Ovary (tissue), 10 donors: ENCODE data around the gene NUSAP1. TPM values are rescaled to one million over a fixed set of nuclear protein-coding genes. Genes with fewer than 3 reads are reported as not detected.
"Not testable (repeated sequence)": the region's sequence is repeated elsewhere in the genome, so short reads cannot be mapped to it uniquely, and the experiment has no call there.

ENCODE experiments used
- DNase-seq, 5 donors: peaks; one replicate each; pipeline ENCODE4 v3.0.0-alpha.2; 2019 to 2020
- H3K27ac ChIP-seq, 2 donors: fragments of 200-600 bp; one replicate each; pipeline versions ENCODE4 v1.5.1 to v1.8.0; 2019 to 2022
- H3K27me3 ChIP-seq: fragments of 200-600 bp; one replicate; pipeline ENCODE4 v1.8.0; 2022
- H3K36me3 ChIP-seq: fragments of 200-600 bp; sonication (generic); one replicate; pipeline ENCODE4 v1.5.1; 2019
- H3K4me1 ChIP-seq: one replicate; pipeline ENCODE4 v1.8.1; 2013; ENCODE audit warnings: mild to moderate bottlenecking, moderate library complexity; ENCODE audit not compliant: insufficient read depth
- H3K4me3 ChIP-seq: fragments of 200-600 bp; sonication (generic); one replicate; pipeline ENCODE4 v1.5.1; 2017
- H3K9me3 ChIP-seq, 2 donors: fragments of 200-600 bp in 1 of 2; sonication (generic) in 1 of 2; one replicate each; pipeline versions ENCODE4 v1.5.1 to v1.8.1; 2013 to 2019; ENCODE audit warnings: mild to moderate bottlenecking in 1 of 2, moderate library complexity in 1 of 2
- CTCF ChIP-seq, 3 donors: fragments of 450-650 bp in 2 of 3; fragments of 200-600 bp in 1 of 3; IDR thresholded peaks; one replicate each; pipeline versions ENCODE4 v1.5.1 to v1.8.0; 2016 to 2022; ENCODE audit warnings: antibody characterized with exemption in 3 of 3, mild to moderate bottlenecking in 1 of 3
- EP300 ChIP-seq: sonication (generic); formaldehyde crosslinking; IDR thresholded peaks from one replicate; pipeline ENCODE4 v1.6.1; 2017; ENCODE audit warnings: antibody characterized with exemption
- POLR2A ChIP-seq: fragments of 450-650 bp; IDR thresholded peaks from one replicate; pipeline ENCODE4 v1.6.1; 2017; ENCODE audit warnings: antibody characterized with exemption, mild to moderate bottlenecking, moderate library complexity
- WGBS, 3 donors: extraction: QIAGEN DNeasy Blood & Tissue Kit in 1 of 3; methylation state at CpG; one replicate each; pipeline versions ENCODE4 v1.1.5 to v1.1.7; 2013 to 2017; 5-methylcytosine and 5-hydroxymethylcytosine counted together
- intact Hi-C, 4 donors: fragments of 100-400 bp; cut with DNase I; formaldehyde crosslinking; loops; one replicate each; pipeline versions ENCODE4 v1.11.0 to v1.15.1; 2022 to 2023
- long read RNA-seq, 3 donors: library from polyadenylated mRNA in 2 of 3; unstranded in 2 of 3; transcript quantifications; one replicate each; pipeline ENCODE4 v2.0.0 and lab custom pipeline, GENCODE V29; 2021 to 2026
- polyA plus RNA-seq, 2 donors: library from polyadenylated mRNA; stranded (reverse); fragments of 200-250 nt in 1 of 2; fragments of 350-450 nt in 1 of 2; fragmentation: Illumina TruSeq in 1 of 2; extraction: RNeasy Lipid Tissue Mini Kit (QIAGEN cat#74804) in 1 of 2; gene quantifications; one replicate each; pipeline ENCODE4 v1.2.3, GENCODE V29; 2013 to 2014
- total RNA-seq, 7 donors: library from RNA; depleted of rRNA in 2 of 7; stranded (reverse); fragments of >200 nt in 2 of 7; fragmentation: NEBNext Ultra II Directional in 3 of 7; extraction: Animal tissue kit (Norgen Biotek cat#: 25700) in 3 of 7; gene quantifications; one replicate each; pipeline versions ENCODE4 v1.1.0 to v1.2.4, GENCODE V29; 2016 to 2023
- donor health status: DM: no; HTN: no; CAD: no; lungs with moderate emphysema.
- donor health status: DM: no; HTN: no; CAD: no.
- donor health status: Bipolar disorder and iron deficiency.
- donor health status: DM: yes; HTN: yes; CAD: no.
- donor health status: DM: no; HTN: no; CAD: no.
- donor health status: DM: yes; HTN: yes; CAD: no.

Gene NUSAP1
- total RNA-seq (10 to 100 TPM in 1 of 7 donors, 1 to 10 TPM in 6; 2.2 to 13.6 (median 5.8) TPM), polyA plus RNA-seq (10 to 100 TPM in 1 of 2 donors, 1 to 10 TPM in 1; 5.7 to 14.8 TPM)
- long read RNA-seq, donor 1, partial matches to known transcripts: 1 of 5 reads
- long read RNA-seq, donor 1, other reads (novel, unspliced or antisense): 3 of 5 reads
- long read RNA-seq, donor 2, transcript NUSAP1-202 (11 exons, 2,274 nt): major isoform, 9 of 38 reads
- long read RNA-seq, donor 2, transcript NUSAP1-208 (11 exons, 1,629 nt): major isoform, 9 of 38 reads
- long read RNA-seq, donor 2, partial matches to known transcripts: 15 of 38 reads
- long read RNA-seq, donor 2, other reads (novel, unspliced or antisense): 0 of 38 reads
- long read RNA-seq, donor 3, partial matches to known transcripts: 0 of 15 reads
- long read RNA-seq, donor 3, other reads (novel, unspliced or antisense): 9 of 15 reads

- TF ChIP-seq EP300: no peak
- peak in 2 of 3 donors; percentile 11 to 64 for TF ChIP-seq CTCF (IDR thresholded peaks at IDR 0.05)
- DNase-seq: peak; percentile 94 to 98 (median 97)
- Histone ChIP-seq H3K4me1 (peaks cover 3% of the 10 kb centered on the region), H3K4me3 (peak within 1 kb of the TSS; percentile 74), H3K9me3 (no peaks in the 10 kb centered on the region), H3K36me3 (no peaks in the 10 kb centered on the region), H3K27me3 (no peaks in the 10 kb centered on the region), H3K27ac (peak within 1 kb of the TSS; percentile 12 to 56)
- 0% methylated on average over 64 of the region's 64 CpGs for WGBS, 3 donors
- intact Hi-C loops: loop anchor here in 1 of 4 donors (5.0 kb wide), 1 partner anchor 430 kb away; no protein-coding TSS in a partner anchor
Observed at GRCh38 chr15:41332194-41333025, at the start of gene NUSAP1, which contains the start of gene OIP5. NUSAP1 (plus strand) TSS chr15:41332881; CDS start chr15:41332958, 77 bp downstream. OIP5 (minus strand) TSS chr15:41332591; CDS start chr15:41332561, 30 bp downstream.

- H3K36me3 ChIP-seq, H3K4me1 ChIP-seq, DNase-seq, H3K27me3 ChIP-seq, intact Hi-C loops, H3K9me3 ChIP-seq: not testable (repeated sequence)
- WGBS, 3 donors: 34 to 44% (median 43%) methylated on average over 19 of the region's 19 CpGs
- Histone ChIP-seq H3K4me3 (peak overlapping the region; percentile 100), H3K27ac (peak overlapping the region; percentile 51 to 89)
- TF ChIP-seq POLR2A: peak; percentile 7
Observed at GRCh38 chr15:41282980-41283652, 49.6 kb upstream of the NUSAP1 start.

- peak; percentile 96 to 98 (median 98) for DNase-seq
- 0% methylated on average over 61 of the region's 61 CpGs for WGBS, 3 donors
- Histone ChIP-seq H3K9me3 (no peaks in the 10 kb centered on the region), H3K27ac (peak overlapping the region; percentile 51 to 89), H3K4me1 (peaks cover 7% of the 10 kb centered on the region), H3K27me3 (no peaks in the 10 kb centered on the region), H3K36me3 (no peaks in the 10 kb centered on the region), H3K4me3 (peak overlapping the region; percentile 100)
- no peak for TF ChIP-seq EP300
- peak; percentile 81 for TF ChIP-seq POLR2A
- intact Hi-C loops: no loop called here
Observed at GRCh38 chr15:41283653-41284426, 48.8 kb upstream of the NUSAP1 start.

- 0 to 1% (median 1%) methylated on average over 20 of the region's 20 CpGs for WGBS, 3 donors
- Histone ChIP-seq H3K36me3 (no peaks in the 10 kb centered on the region), H3K27me3 (no peaks in the 10 kb centered on the region), H3K27ac (peak overlapping the region in 1 of 2 donors; percentile 89), H3K9me3 (no peaks in the 10 kb centered on the region), H3K4me1 (peaks cover 7% of the 10 kb centered on the region), H3K4me3 (peak overlapping the region; percentile 100)
- DNase-seq: peak in 3 of 5 donors; percentile 15 to 27 (median 26)
- intact Hi-C loops: no loop called here
- TF ChIP-seq POLR2A (no peak), CTCF (IDR thresholded peaks at IDR 0.05) (no peak), EP300 (no peak)
Observed at GRCh38 chr15:41284427-41285177, 48.1 kb upstream of the NUSAP1 start.
